HG02884 (cell line): ENCODE data around the gene CALHM5.
A peak's percentile ranks its signal among the peaks of the same experiment; 100 is the strongest.
"Not testable (repeated sequence)": the region's sequence is repeated elsewhere in the genome, so short reads cannot be mapped to it uniquely, and the experiment has no call there.

Source experiments
- ATAC-seq: cut with Tn5 transposase; IDR thresholded peaks from one replicate; pipeline ENCODE4 v1.9.1; 2021; ENCODE audit warnings: mild to moderate bottlenecking, moderate library complexity; ENCODE audit not compliant: unreplicated experiment

Gene CALHM5

DNA sequence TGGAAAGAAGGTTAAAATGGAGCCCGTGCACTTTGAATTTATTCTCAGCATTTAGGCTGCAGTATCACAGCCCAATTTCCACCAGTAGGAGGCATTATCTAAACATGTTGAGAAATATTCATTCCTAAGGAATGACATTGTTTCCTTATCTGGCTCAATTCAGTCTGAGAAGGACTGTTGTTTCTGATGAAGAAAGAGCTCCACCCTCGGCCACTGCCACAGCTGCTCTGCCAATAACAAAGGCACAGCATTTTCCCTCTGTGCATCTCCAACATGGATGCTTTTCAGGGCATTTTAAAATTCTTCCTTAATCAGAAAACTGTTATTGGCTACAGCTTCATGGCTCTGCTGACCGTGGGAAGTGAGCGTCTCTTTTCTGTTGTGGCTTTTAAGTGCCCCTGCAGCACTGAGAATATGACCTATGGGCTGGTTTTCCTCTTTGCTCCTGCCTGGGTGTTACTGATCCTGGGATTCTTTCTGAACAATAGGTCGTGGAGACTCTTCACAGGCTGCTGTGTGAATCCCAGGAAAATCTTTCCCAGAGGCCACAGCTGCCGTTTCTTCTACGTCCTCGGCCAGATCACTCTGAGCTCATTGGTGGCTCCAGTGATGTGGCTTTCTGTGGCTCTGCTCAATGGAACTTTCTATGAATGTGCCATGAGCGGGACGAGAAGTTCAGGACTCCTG lies at the start of gene CALHM5:
Gene CALHM5, plus strand, starts transcription at position 216 of the 687 bp plus-strand sequence. Its CDS starts 58 bp downstream, at position 274.
- no peak for ATAC-seq

DNA sequence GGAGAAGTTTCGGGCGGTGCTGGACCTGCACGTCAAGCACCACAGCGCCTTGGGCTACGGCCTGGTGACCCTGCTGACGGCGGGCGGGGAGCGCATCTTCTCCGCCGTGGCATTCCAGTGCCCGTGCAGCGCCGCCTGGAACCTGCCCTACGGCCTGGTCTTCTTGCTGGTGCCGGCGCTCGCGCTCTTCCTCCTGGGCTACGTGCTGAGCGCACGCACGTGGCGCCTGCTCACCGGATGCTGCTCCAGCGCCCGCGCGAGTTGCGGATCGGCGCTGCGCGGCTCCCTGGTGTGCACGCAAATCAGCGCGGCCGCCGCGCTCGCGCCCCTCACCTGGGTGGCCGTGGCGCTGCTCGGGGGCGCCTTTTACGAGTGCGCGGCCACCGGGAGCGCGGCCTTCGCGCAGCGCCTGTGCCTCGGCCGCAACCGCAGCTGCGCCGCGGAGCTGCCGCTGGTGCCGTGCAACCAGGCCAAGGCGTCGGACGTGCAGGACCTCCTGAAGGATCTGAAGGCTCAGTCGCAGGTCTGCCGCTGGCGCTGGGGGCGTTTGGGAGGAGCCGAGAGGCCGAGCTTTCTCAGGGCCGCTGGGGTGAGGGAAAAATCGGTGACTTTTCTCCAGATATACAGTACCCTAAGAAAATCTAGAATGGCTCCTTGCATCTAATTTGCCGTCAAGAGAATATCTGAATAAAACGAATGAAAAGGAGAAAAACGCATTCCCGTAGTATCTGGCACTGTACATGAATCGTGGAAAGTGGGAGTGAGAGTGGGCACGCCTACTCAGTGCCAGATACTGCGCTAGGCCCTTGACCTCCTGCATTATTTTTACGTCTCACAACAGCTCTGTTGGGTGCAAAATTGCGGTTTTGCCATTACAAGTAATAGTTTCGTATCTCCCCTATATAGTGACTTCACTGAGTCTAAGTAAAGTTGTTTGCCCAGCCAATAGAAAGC lies 49.2 kb upstream of the CALHM5 start:
- ATAC-seq, result peak; percentile 65

GRCh38 chr6:116463301-116463700 lies 48.1 kb upstream of the CALHM5 start:
- ATAC-seq, result no peak

- ATAC-seq, result no peak
Observed at GRCh38 chr6:116465246-116465645, 46.2 kb upstream of the CALHM5 start.

DNA sequence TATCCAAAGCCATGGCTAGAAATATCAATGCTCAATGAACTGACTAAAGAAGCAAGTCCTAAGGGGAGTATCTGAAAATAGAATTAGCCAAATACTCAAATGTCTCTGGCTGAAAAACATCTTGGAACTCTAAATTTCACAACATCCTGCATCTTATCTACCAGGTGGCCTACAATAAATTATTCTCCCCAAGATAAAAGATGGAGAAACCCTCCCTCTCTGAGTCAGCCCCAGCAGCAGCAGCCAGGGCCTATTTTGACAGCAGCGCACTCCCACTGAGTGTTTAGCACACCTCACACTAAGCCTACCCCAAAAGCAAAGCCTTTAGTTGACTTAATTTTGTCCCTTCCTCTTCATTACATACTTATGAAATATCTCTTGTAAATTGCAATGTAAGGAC lies 44.3 kb upstream of the CALHM5 start:
- no peak for ATAC-seq

DNA sequence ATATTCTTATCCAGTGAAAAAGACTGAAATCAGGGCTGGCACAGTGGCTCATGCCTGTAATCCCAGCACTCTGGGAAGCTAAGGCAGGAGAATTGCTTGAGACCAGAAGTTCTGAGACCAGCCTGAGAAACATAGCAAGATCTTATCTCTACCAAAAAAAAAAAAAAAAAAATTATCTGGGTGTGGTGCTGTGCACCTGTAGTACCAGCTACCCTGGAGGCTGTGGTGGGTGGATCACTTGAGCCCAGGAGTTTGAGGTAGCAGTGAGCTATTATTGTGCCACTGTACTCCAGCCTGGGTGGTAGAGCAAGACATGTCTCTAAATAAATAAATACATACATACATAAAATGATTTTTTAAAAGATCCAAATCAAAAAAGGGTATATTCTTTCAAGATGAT lies 43.9 kb upstream of the CALHM5 start:
- ATAC-seq, result no peak

- ATAC-seq, result no peak
Observed at GRCh38 chr6:116468293-116468692, 43.1 kb upstream of the CALHM5 start.

DNA sequence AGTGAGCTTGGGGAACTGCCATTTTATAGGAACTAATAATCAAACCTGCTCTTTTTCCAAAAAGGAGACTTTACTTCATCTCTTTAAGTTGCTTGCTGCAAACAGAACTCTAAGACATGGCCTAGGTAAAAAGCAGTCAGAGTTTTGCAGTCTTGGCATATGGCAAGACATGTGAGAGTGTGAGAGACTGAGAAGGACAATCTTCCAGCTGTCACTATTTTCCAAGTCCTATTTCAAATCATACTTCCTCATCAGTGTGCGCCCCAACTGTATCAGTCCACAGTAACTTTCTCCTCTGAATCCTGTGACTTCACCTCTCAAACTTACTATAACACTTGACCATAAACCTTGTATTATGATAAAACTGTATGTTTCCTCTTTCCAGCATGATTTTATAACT lies 39.9 kb upstream of the CALHM5 start:
- ATAC-seq, result no peak

DNA sequence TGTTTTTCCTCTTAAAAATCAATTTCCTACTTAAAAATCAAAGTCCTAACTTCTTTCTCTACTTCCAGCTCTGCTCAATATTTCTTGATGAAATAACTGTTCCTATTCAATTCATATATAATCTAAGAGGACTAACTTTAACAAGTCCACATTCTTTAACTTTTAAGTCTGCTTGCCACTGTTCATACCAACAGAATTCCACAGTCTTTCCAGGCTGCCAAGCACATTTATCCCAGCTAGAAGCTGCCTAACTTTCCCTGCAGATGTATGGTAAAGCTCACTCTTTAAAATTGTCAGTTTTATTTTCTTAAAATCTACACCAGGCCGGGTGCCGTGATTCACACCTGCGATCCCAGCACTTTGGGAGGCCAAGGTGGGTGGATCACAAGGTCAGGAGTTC lies 38.7 kb upstream of the CALHM5 start:
- ATAC-seq, result no peak

DNA sequence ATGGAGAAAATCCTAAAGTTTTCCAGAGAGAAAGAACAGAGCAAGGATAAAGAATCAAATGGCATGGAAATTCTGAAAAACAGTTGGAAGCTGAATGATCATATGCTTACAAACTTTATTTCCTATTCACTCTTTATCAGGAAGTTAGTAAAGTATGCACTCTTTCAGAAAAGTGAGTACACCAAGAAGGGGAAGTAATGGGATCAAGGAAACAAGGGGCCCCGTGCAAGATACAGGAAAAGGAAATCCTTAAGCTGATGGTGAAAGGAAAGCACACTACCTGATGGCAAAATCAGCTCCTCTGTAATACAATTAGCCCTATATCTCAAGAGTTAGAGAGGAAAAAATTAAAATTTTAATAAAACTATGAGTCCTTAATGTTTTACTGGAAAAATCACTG lies 36.3 kb upstream of the CALHM5 start:
- no peak for ATAC-seq

GRCh38 chr6:116476002-116476678 lies 35.3 kb upstream of the CALHM5 start:
- peak; percentile 100 for ATAC-seq

DNA sequence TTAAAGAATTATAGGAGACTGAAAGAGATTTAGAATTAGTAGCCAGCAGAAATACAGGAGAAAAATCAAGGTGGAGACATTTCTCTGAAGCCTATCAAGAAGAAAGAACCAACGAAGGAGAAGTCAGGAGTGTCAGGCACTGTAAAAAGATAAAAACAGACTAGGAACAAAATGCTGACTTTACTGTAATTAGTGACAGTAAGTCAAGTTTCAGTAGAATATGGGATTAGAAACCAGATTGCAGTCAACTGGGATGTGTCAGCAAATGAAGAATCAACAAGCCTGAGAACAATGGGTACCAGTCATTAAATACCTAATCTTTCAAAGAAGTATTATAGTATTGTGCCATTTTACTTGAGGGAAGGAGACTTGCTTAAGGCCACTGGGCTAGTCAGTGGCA lies 28.7 kb upstream of the CALHM5 start:
- no peak for ATAC-seq

DNA sequence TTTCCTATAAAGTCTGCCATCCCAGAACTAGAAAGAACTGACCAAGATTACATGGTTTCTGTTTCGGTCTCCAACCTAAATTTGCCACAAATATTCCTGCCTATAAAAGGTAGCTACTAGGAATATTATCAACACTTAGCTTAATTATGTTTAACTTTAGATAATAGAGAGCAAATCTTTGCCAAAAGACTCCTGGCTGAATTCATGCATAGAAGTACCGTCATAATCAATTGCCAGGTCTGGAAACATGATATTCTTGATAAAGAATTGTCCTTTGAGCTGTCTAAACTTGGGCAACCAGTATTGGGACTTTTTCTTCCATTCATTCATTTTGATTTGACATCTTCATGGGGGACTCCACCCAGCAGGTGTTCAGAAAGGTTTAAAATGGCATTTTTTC lies 27.8 kb upstream of the CALHM5 start:
- no peak for ATAC-seq

DNA sequence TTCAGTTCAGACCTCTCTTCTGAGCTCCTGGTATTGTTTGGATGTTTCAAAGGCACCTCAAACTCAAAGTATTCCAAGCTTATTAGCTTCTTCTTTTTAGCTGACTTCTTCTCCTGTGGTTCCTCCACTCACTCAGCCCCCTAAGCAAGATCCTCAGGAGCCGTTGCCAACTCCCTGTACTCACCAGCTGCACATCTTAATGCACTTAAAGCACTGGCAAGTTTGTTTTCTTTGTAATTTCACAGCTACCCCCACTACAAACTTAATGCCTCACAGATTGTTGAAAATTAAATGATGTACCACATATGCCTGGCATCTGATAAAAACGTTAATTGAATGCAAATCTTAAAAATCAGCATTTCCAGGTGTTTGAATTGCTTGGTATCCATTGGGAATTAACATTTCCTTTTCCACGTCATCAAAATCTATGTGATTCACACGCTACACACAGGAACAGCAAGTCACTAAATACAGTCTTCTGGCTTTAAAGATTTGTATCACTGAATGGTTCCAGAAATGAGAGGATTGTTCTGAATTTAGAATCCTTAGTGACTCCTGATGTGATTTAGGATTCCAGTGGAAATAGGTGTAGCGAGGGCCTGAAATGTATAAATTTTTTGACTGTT lies 25.8 kb upstream of the CALHM5 start:
- no peak for ATAC-seq

GRCh38 chr6:116491610-116492330 lies 19.7 kb upstream of the CALHM5 start:
- no peak for ATAC-seq

GRCh38 chr6:116492331-116493067 lies 18.9 kb upstream of the CALHM5 start:
- ATAC-seq, result no peak

GRCh38 chr6:116495161-116495560 lies 16.3 kb upstream of the CALHM5 start:
- ATAC-seq, result not testable (repeated sequence)

GRCh38 chr6:116497113-116497676 lies 14.2 kb upstream of the CALHM5 start:
- ATAC-seq, result no peak

- ATAC-seq, result no peak
Observed at GRCh38 chr6:116500969-116501433, 10.4 kb upstream of the CALHM5 start.
